Keratinocyte (primary cell): ENCODE data around the gene EAPP. TPM values are rescaled to one million over a fixed set of nuclear protein-coding genes. Genes with fewer than 3 reads are reported as not detected.
"Not testable (repeated sequence)": the region's sequence is repeated elsewhere in the genome, so short reads cannot be mapped to it uniquely, and the experiment has no call there.

Source experiments
- DNase-seq: peaks from one replicate; pipeline ENCODE4 v3.0.0-alpha.2; 2011; ENCODE audit warnings: low read depth, missing footprints, low spot score
- FAIRE-seq: peaks from 2 replicates; lab custom pipeline; 2011; peaks lifted over from hg19 to GRCh38; lab: Jason Lieb, UNC
- H2AFZ ChIP-seq: 2 replicates; pipeline ENCODE4 v1.6.0; 2012; ENCODE audit warnings: low read length, control low read depth, inconsistent platforms; ENCODE audit not compliant: control insufficient read depth
- H3K27ac ChIP-seq: 2 replicates; pipeline ENCODE4 v1.5.1; 2011; ENCODE audit warnings: low read length; ENCODE audit not compliant: control insufficient read depth, insufficient read depth
- H3K27me3 ChIP-seq: 3 replicates; pipeline ENCODE4 v1.6.0; 2011; ENCODE audit warnings: low read length; ENCODE audit not compliant: control insufficient read depth, insufficient read depth; ENCODE audit errors: extremely low read depth
- H3K36me3 ChIP-seq, 2 experiments: 2 replicates in 1 of 2; 3 replicates in 1 of 2; pipeline ENCODE4 v1.5.1; 2011; ENCODE audit warnings: low read length in 2 of 2, mild to moderate bottlenecking in 1 of 2; ENCODE audit not compliant: control insufficient read depth in 2 of 2, insufficient read depth in 2 of 2; ENCODE audit errors: extremely low read depth in 1 of 2
- H3K4me1 ChIP-seq: 3 replicates; pipeline ENCODE4 v1.5.1; 2011; ENCODE audit warnings: low read length; ENCODE audit not compliant: control insufficient read depth, insufficient read depth; ENCODE audit errors: extremely low read depth
- H3K4me2 ChIP-seq: 3 replicates; pipeline ENCODE4 v1.6.0; 2011; ENCODE audit warnings: low read depth, low read length; ENCODE audit not compliant: control insufficient read depth, insufficient read depth; ENCODE audit errors: extremely low read depth
- H3K4me3 ChIP-seq, 3 experiments: fragments of 200-600 bp in 1 of 3; sonication (generic) in 1 of 3; 2 replicates in 2 of 3; 3 replicates in 1 of 3; pipeline ENCODE4 v1.5.1; 2011 to 2016; ENCODE audit warnings: low read length in 3 of 3, mild to moderate bottlenecking in 3 of 3, control low read depth in 2 of 3, inconsistent platforms in 1 of 3, low read depth in 1 of 3, mixed read lengths in 1 of 3, mixed run types in 1 of 3, moderate library complexity in 1 of 3; ENCODE audit not compliant: control insufficient read depth in 2 of 3, insufficient read depth in 2 of 3; ENCODE audit errors: extremely low read depth in 1 of 3
- H3K79me2 ChIP-seq: 2 replicates; pipeline ENCODE4 v1.6.0; 2012; ENCODE audit warnings: low read length; ENCODE audit not compliant: control insufficient read depth, insufficient read depth
- H3K9ac ChIP-seq: 3 replicates; pipeline ENCODE4 v1.6.0; 2011; ENCODE audit warnings: low read length; ENCODE audit not compliant: control insufficient read depth, insufficient read depth; ENCODE audit errors: extremely low read depth
- H3K9me1 ChIP-seq: 3 replicates; pipeline ENCODE4 v1.6.0; 2011; ENCODE audit warnings: low read length; ENCODE audit not compliant: control insufficient read depth, insufficient read depth; ENCODE audit errors: extremely low read depth
- H3K9me3 ChIP-seq: 2 replicates; pipeline ENCODE4 v1.5.1; 2012; ENCODE audit warnings: low read depth, low read length; ENCODE audit not compliant: control insufficient read depth
- H4K20me1 ChIP-seq: 3 replicates; pipeline ENCODE4 v1.6.0; 2011; ENCODE audit warnings: low read length; ENCODE audit not compliant: control insufficient read depth, insufficient read depth; ENCODE audit errors: extremely low read depth
- EZH2 ChIP-seq: IDR thresholded peaks from one replicate; pipeline ENCODE4 v1.6.1; 2012; ENCODE audit warnings: inconsistent platforms, mild to moderate bottlenecking, low read length, moderate library complexity
- dilution Hi-C: fragments of 300-500 bp; cut with MboI; formaldehyde crosslinking; loops from one replicate; pipeline ENCODE4 v1.7.0; 2020; ENCODE audit warnings: low sequenced_read_pairs; ENCODE audit not compliant: extremely low pct_ligation_motif_present
- polyA plus RNA-seq, 5 experiments: library from polyadenylated mRNA; depleted of rRNA in 3 of 5; stranded (reverse) in 3 of 5; stranded (forward) in 1 of 5; unstranded in 1 of 5; fragments of >200 nt; gene quantifications; 1 replicate in 1 of 5; 2 replicates in 3 of 5; 3 replicates in 1 of 5; pipeline versions ENCODE4 v1.2.1 to v1.2.3, GENCODE V29; 2011 to 2012; ENCODE audit warnings: missing spikeins in 2 of 5, low read depth in 1 of 5, low replicate concordance in 1 of 5
- TF ChIP-seq, protein P1 (sequence below), 3 experiments: IDR thresholded peaks in 1 of 3; conservative IDR thresholded peaks in 1 of 3; optimal IDR thresholded peaks in 1 of 3; 2 replicates in 2 of 3; 3 replicates in 1 of 3; pipeline versions ENCODE3 to v1.5.1; 2011; ENCODE audit warnings: low read length in 3 of 3, mild to moderate bottlenecking in 3 of 3, moderate library complexity in 2 of 3, control low read depth in 1 of 3, inconsistent platforms in 1 of 3; ENCODE audit not compliant: insufficient read depth in 2 of 3; ENCODE audit errors: extremely low read depth in 1 of 3

The EAPP gene
- polyA plus RNA-seq, 1 donor (not counting 4 experiments of a cell fraction or from before 2014, with no cell fraction given), result 45.3 TPM

DNA sequence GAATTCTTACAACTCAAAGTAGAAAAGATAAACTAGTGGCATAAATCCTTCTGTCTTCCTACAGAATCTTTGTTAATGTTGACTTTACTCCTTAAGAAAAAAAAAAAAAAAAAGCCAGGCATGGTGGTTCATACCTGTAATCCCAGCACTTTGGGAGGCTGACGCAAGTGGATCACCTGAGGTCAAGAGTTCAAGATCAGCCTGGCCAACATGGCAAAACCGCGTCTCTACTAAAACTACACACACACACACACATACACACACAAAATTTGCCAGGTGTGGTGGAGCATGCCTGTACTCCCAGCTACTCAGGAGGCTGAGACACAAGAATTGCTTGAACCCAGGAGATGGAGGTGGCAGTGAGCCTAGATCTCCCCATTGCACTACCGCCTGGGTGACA lies 59.8 kb downstream of the EAPP start:
- Histone ChIP-seq H3K27ac (no peak overlapping the region), H3K4me2 (no peak overlapping the region), H3K4me3 (no peak overlapping the region), H3K9me3 (no peaks in the 10 kb centered on the region), H3K4me1 (peaks cover 2% of the 10 kb centered on the region), H3K9me1 (no peaks in the 10 kb centered on the region), H3K79me2 (no peaks in the 10 kb centered on the region), H3K9ac (no peak overlapping the region), H3K27me3 (no peaks in the 10 kb centered on the region), H4K20me1 (no peaks in the 10 kb centered on the region), H2AFZ (no peak overlapping the region), H3K36me3 (no peaks in the 10 kb centered on the region)
- dilution Hi-C loops, result no loop called here
- FAIRE-seq (no peak), DNase-seq (no peak)
- no peak for TF ChIP-seq EZH2
- TF ChIP-seq, protein P1, sequence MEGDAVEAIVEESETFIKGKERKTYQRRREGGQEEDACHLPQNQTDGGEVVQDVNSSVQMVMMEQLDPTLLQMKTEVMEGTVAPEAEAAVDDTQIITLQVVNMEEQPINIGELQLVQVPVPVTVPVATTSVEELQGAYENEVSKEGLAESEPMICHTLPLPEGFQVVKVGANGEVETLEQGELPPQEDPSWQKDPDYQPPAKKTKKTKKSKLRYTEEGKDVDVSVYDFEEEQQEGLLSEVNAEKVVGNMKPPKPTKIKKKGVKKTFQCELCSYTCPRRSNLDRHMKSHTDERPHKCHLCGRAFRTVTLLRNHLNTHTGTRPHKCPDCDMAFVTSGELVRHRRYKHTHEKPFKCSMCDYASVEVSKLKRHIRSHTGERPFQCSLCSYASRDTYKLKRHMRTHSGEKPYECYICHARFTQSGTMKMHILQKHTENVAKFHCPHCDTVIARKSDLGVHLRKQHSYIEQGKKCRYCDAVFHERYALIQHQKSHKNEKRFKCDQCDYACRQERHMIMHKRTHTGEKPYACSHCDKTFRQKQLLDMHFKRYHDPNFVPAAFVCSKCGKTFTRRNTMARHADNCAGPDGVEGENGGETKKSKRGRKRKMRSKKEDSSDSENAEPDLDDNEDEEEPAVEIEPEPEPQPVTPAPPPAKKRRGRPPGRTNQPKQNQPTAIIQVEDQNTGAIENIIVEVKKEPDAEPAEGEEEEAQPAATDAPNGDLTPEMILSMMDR (optimal IDR thresholded peaks at IDR 0.05 in 1 of 3, IDR thresholded peaks at IDR 0.05 in 1 of 3, conservative IDR thresholded peaks at IDR 0.05 in 1 of 3; ENCODE audit: extremely low read depth in 1 of 3, insufficient read depth in 2 of 3, low read length in 3 of 3), result no peak

DNA sequence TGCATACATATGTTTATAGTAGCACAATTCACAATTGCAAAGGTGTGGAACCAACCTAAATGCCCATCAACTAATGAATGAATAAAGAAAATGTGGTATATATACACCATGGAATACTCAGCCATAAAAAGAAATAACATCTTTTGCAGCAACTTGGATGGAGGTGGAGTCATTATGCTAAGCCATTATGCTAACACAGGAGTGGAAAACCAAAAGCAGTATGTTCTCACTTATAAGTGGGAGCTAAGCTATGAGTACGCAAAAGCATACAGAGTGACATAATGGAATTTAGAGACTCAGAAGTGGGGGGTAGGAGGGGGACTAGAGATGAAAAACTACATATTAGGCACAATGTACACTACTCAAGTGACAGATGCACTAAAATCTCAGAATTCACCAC lies 61.2 kb downstream of the EAPP start:
- no peaks in the 10 kb centered on the region for H3K36me3 ChIP-seq
- no peaks in the 10 kb centered on the region for H3K27me3 ChIP-seq
- no peaks in the 10 kb centered on the region for H3K9me1 ChIP-seq
- no peak overlapping the region for H3K27ac ChIP-seq
- H4K20me1 ChIP-seq, result no peaks in the 10 kb centered on the region
- H3K9ac ChIP-seq, result no peak overlapping the region
- H3K4me2 ChIP-seq, result no peak overlapping the region
- FAIRE-seq (no peak), DNase-seq (no peak)
- no peaks in the 10 kb centered on the region for H3K79me2 ChIP-seq
- dilution Hi-C loops, result no loop called here
- peaks cover 2% of the 10 kb centered on the region for H3K4me1 ChIP-seq
- TF ChIP-seq, protein P1 (optimal IDR thresholded peaks at IDR 0.05 in 1 of 3, IDR thresholded peaks at IDR 0.05 in 1 of 3, conservative IDR thresholded peaks at IDR 0.05 in 1 of 3; ENCODE audit: extremely low read depth in 1 of 3, insufficient read depth in 2 of 3, low read length in 3 of 3), result no peak
- no peak for TF ChIP-seq EZH2
- H3K4me3 ChIP-seq, result no peak overlapping the region
- no peaks in the 10 kb centered on the region for H3K9me3 ChIP-seq
- H2AFZ ChIP-seq, result no peak overlapping the region

DNA sequence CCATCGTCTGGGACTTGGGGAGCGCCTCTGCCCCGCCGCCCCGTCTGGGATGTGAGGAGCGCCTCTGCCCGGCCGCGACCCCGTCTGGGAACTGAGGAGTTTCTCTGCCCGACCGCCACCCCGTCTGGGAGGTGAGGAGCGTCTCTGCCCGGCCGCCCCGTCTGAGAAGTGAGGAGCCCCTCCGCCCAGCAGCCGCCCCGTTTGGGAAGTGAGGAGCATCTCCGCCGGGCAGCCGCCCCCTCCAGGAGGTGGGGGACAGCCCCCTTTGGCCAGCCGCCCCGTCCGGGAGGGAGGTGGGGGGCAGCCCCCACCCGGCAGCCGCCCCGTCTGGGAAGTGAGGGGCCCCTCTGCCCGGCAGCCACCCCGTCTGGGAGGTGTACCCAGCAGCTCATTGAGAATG lies 63.5 kb downstream of the EAPP start:
- H3K9me3 ChIP-seq, H3K4me2 ChIP-seq, H3K36me3 ChIP-seq, FAIRE-seq, H3K4me3 ChIP-seq, H3K9ac ChIP-seq, H3K27me3 ChIP-seq, H3K27ac ChIP-seq, H4K20me1 ChIP-seq, H2AFZ ChIP-seq, dilution Hi-C loops, H3K79me2 ChIP-seq, H3K9me1 ChIP-seq, H3K4me1 ChIP-seq, DNase-seq: not testable (repeated sequence)
